K562 (cell line): ENCODE results near the gene FRYL. TPM values are rescaled to one million over a fixed set of nuclear protein-coding genes. Genes with fewer than 3 reads are reported as not detected.

ENCODE experiments used
- GMEB1 ChIP-seq: fragments of 250-450 bp; sonication (Bioruptor Pico); IDR thresholded peaks from 2 replicates; pipeline ENCODE4 v1.4.0; 2020; ENCODE audit warnings: mild to moderate bottlenecking
- NR2C2 ChIP-seq, 2 experiments: fragments of 200-800 bp in 1 of 2; sonication (Bioruptor generic) in 1 of 2; sonication (generic) in 1 of 2; formaldehyde crosslinking in 1 of 2; IDR thresholded peaks; 2 replicates each; pipeline versions ENCODE4 v1.6.1 to v1.8.0; 2016 to 2022; ENCODE audit warnings: mild to moderate bottlenecking in 1 of 2, missing compliant biosample characterization in 1 of 2, missing genetic modification characterization in 1 of 2, missing genetic modification reagents in 1 of 2
- REST ChIP-seq, 2 experiments: fragments of 450-650 bp; formaldehyde crosslinking in 1 of 2; IDR thresholded peaks; 2 replicates each; pipeline versions ENCODE4 v1.4.0 to v1.6.1; 2014 to 2020; ENCODE audit warnings: mild to moderate bottlenecking in 2 of 2, borderline replicate concordance in 1 of 2, low read depth in 1 of 2
- ZNF124 ChIP-seq: sonication (generic); formaldehyde crosslinking; IDR thresholded peaks from 2 replicates; pipeline ENCODE4 v1.8.1; 2022; ENCODE audit warnings: missing genetic modification reagents
- ZNF318 ChIP-seq, 2 experiments: fragments of 450-650 bp; IDR thresholded peaks; 2 replicates each; pipeline ENCODE4 v1.6.1; 2016; ENCODE audit warnings: mild to moderate bottlenecking in 2 of 2, borderline replicate concordance in 1 of 2, low read depth in 1 of 2, moderate library complexity in 1 of 2
- ZNF551 ChIP-seq: fragments of 250-450 bp; sonication (Bioruptor Pico); IDR thresholded peaks from 2 replicates; pipeline ENCODE4 v1.5.0; 2021; ENCODE audit warnings: mild to moderate bottlenecking, moderate library complexity
- polyA plus RNA-seq, 8 experiments: library from polyadenylated mRNA; depleted of rRNA in 4 of 8; stranded (reverse) in 5 of 8; unstranded in 3 of 8; fragments of >200 nt; fragmentation: Nextera tagmentation in 2 of 8; fragmentation: Illumina TruSeq in 1 of 8; extraction: Ambion mirVana in 2 of 8; extraction: Trizol in 1 of 8; gene quantifications; 2 replicates each; pipeline versions ENCODE4 v1.2.1 to v1.2.3, GENCODE V29; 2011 to 2014; ENCODE audit warnings: inconsistent platforms in 1 of 8, missing spikeins in 1 of 8
- total RNA-seq, 7 experiments: library from RNA; depleted of rRNA in 6 of 7; stranded (reverse); fragments of >200 nt in 6 of 7; fragmentation: Illumina TruSeq in 2 of 7; extraction: Trizol in 2 of 7; gene quantifications; 2 replicates each; pipeline versions ENCODE4 v1.2.1 to v1.2.3, GENCODE V29; 2011 to 2021; ENCODE audit warnings: low replicate concordance in 1 of 7

FRYL gene
- total and polyA plus RNA-seq, 9 of the 15 experiments (the other 6 are each of a cell fraction or from before 2014, with no cell fraction given), result 7.2 to 34.9 (median 15.9) TPM

DNA sequence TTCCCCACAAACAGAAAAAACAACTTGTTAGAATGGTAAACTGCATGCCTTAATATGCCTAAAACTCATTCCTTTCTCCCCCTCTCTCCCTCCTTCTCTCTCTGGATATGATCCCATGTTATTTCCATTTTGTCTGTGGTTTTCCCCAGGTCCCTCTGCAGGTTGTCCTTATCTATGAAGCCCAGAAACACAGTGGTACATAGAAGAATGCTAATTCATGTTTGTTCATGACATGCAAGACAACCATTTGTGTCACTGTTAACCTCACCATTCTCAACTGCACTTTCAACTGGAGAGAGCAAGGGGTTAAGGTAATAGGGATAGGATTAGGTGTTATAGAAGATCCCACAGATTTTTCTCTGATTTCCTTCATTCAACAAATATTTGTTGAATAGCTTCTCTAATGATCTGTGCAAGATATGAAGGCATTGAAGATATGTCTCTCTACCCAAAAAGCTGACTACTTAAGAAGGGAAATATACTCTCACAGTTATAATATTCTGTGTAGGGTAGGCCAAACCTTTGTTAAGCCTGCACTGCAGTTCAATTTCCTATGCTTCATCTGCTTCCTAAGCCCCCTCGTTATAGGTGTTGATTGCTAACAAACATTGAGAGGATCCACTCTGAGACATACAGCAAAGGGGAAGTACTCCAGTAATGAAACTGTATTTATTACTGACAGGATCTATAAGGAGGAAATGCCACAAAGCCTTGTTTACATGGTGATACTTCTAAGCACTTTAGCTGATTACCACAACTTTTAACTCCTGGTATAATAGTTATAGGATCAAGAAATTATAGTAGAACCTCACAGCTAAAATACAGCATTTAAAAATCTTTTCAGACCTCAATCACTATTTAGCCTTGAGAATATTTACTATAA is 96.1 kb downstream of the FRYL start (continued):
- TF ChIP-seq REST (IDR thresholded peaks at IDR 0.05; ENCODE audit: borderline replicate concordance) (peak; percentile 29; the same call in 1 of the 2 replicates), REST (CRISPR knock-in tag; IDR thresholded peaks at IDR 0.05; ENCODE audit: low read depth) (no peak), ZNF124 (CRISPR knock-in tag) (no peak), GMEB1 (no peak), ZNF318 (IDR thresholded peaks at IDR 0.05; ENCODE audit: borderline replicate concordance in 1 of 2, low read depth in 1 of 2) (peak in 1 of 2 experiments; percentile 73; a peak in 3 of 4 replicates), NR2C2 (CRISPR knock-in tag; IDR thresholded peaks at IDR 0.05) (no peak), NR2C2 (tag; IDR thresholded peaks at IDR 0.05) (peak; percentile 70; the same call in 1 of the 2 replicates), ZNF551 (CRISPR knock-in tag) (no peak)
